Left lung (tissue), 10 donors: ENCODE measurements around the gene VPS25. TPM values are rescaled to one million over a fixed set of nuclear protein-coding genes. Genes with fewer than 3 reads are reported as not detected.

Experiments used
- ATAC-seq: fragments of 200-7000 bp; cut with Tn5 transposase; one replicate; pipeline ENCODE4 v1.9.1; 2020; ENCODE audit warnings: moderate library complexity
- DNase-seq, 4 donors: peaks; one replicate each; pipeline ENCODE4 v3.0.0-alpha.2; 2013 to 2020
- H3K27ac ChIP-seq, 2 donors: fragments of 200-600 bp; sonication (generic) in 1 of 2; one replicate each; pipeline versions ENCODE4 v1.5.0 to v1.8.0; 2020 to 2021
- H3K27me3 ChIP-seq, 2 donors: fragments of 200-600 bp; sonication (generic) in 1 of 2; one replicate each; pipeline versions ENCODE4 v1.5.0 to v1.8.0; 2020 to 2021
- H3K36me3 ChIP-seq, 2 donors: fragments of 200-600 bp; sonication (generic) in 1 of 2; one replicate each; pipeline versions ENCODE4 v1.5.0 to v1.8.0; 2020 to 2021
- H3K4me1 ChIP-seq, 2 donors: fragments of 200-600 bp; one replicate each; pipeline ENCODE4 v1.8.0; 2021
- H3K4me3 ChIP-seq, 2 donors: fragments of 200-600 bp; sonication (generic) in 1 of 2; one replicate each; pipeline versions ENCODE4 v1.5.0 to v1.8.0; 2020 to 2021; ENCODE audit warnings: mild to moderate bottlenecking in 1 of 2
- H3K9me3 ChIP-seq, 2 donors: fragments of 200-600 bp; sonication (generic) in 1 of 2; one replicate each; pipeline versions ENCODE4 v1.5.0 to v1.8.0; 2020 to 2021
- intact Hi-C, 2 donors: fragments of 100-400 bp; cut with DNase I; formaldehyde crosslinking; loops; one replicate each; pipeline versions ENCODE4 v1.11.2 to v1.14.2; 2022
- polyA plus RNA-seq, 6 donors: library from polyadenylated mRNA; unstranded; fragments of 120-200 nt; gene quantifications; one replicate each; pipeline ENCODE4 v1.2.1, GENCODE V29; 2013; ENCODE audit not compliant: insufficient read length in 6 of 6
- total RNA-seq, 2 donors: library from RNA; stranded (reverse); fragmentation: NEBNext Ultra II Directional; extraction: Animal tissue kit (Norgen Biotek cat#: 25700); gene quantifications; one replicate each; pipeline ENCODE4 v1.2.1, GENCODE V29; 2021
- TF ChIP-seq, protein P1 (sequence below), 2 donors: fragments of 200-600 bp; sonication (generic) in 1 of 2; IDR thresholded peaks; one replicate each; pipeline versions ENCODE4 v1.5.0 to v1.8.0; 2021; ENCODE audit warnings: antibody characterized with exemption in 2 of 2
- donor health status: DM: no; HTN: yes; CAD: no.
- donor health status: DM: no; HTN: no; CAD: no.

The VPS25 gene
- total and polyA plus RNA-seq, 8 donors, result 54.8 to 72.7 (median 67.9) TPM

DNA sequence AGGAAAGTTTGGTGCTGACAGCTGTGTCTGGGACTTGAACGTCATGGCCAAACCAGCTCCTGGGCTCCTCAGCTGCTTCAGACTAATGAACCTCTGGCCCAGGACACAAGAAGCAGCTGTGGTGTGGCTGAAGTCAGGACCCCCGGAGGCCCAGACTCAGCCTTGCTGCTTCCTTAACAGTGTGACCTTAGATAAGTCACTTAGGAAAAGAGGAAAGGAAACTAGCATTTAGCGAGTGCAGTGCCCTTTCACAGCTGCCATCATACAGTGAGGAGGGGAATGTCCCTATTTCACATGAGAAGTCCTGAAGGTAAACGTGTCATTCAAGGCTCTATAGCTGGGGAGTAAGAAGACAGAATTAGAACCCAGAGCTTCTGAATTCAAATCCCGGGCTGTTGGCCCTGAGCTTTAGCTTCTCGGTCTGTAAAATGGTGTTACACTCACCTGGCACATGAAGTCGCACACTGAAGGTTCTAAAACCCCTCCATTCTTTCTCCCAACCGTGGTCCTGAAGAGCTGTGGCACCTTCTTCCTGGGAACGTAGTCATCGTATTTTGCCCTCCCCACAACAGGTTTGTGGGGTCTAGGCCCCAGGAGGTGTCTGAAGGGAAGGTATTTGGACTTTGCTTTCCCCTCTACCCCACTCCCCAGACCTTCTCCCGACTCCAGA lies 13.1 kb upstream of the VPS25 start:
- H3K36me3 ChIP-seq, result no peaks in the 10 kb centered on the region
- intact Hi-C loops, result loop anchor here in 1 of 2 donors (5.0 kb wide), 1 partner anchor 38 kb away; no protein-coding TSS in a partner anchor
- DNase-seq, result no peak
- H3K9me3 ChIP-seq, result no peaks in the 10 kb centered on the region
- ATAC-seq, result no peak
- peaks cover 4 to 16% of the 10 kb centered on the region in 2 donors for H3K4me1 ChIP-seq
- H3K27me3 ChIP-seq, result peaks cover 20 to 57% of the 10 kb centered on the region in 2 donors
- peak overlapping the region in 1 of 2 donors; percentile 80 for H3K27ac ChIP-seq
- peak overlapping the region in 1 of 2 donors; percentile 49 for H3K4me3 ChIP-seq
- TF ChIP-seq, protein P1, sequence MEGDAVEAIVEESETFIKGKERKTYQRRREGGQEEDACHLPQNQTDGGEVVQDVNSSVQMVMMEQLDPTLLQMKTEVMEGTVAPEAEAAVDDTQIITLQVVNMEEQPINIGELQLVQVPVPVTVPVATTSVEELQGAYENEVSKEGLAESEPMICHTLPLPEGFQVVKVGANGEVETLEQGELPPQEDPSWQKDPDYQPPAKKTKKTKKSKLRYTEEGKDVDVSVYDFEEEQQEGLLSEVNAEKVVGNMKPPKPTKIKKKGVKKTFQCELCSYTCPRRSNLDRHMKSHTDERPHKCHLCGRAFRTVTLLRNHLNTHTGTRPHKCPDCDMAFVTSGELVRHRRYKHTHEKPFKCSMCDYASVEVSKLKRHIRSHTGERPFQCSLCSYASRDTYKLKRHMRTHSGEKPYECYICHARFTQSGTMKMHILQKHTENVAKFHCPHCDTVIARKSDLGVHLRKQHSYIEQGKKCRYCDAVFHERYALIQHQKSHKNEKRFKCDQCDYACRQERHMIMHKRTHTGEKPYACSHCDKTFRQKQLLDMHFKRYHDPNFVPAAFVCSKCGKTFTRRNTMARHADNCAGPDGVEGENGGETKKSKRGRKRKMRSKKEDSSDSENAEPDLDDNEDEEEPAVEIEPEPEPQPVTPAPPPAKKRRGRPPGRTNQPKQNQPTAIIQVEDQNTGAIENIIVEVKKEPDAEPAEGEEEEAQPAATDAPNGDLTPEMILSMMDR (IDR thresholded peaks at IDR 0.05), result no peak

DNA sequence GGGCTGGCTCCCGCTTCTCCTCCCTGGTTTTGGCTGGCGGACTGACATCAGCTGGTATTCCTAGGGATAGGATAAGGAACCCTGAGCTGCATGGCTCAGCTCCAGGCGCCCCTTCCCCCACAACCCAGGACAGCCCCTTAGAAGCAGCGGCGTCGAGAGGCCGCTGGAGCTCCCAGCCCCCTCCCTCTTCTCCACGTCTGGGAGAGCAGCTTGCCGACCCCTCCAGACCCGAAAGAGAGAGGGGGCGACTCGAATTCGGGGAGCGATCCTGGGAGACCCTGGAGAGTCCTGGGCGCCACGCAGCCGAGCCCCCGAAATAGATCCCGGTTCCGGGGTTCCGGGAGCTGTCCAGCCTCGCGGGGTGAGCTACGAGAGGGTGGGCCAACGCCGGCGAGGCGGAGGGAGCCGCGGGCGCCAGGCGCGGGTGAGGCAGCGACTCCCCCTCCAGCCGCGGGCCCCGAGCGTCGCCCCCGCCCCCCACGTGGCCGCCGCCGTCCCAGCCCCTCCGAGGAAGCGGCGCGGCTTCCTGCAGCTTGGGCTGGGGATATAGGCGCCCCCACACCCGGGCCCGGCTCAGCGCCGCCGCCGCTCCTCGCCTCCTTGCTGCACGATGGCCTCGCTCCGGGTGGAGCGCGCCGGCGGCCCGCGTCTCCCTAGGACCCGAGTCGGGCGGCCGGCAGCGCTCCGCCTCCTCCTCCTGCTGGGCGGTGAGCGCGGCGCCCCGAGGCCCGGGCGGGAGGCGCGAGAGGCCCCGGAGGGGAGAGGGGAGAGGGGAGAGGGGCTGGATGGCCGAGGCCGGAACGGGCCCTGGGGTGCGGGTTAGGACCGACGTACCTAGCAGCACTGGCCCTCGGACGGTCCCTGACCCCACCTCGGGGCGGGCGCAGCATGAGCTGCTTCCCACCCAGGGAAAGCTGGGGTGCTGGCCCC lies 12.3 kb upstream of the VPS25 start, which contains the start of gene RAMP2:
Gene RAMP2, plus strand, starts transcription at position 576 of the 930 bp plus-strand sequence. Its CDS starts 35 bp downstream, at position 611.
- DNase-seq (peak in 3 of 4 donors; percentile 56 to 83 (median 63)), ATAC-seq (peak; percentile 58)
- Histone ChIP-seq H3K27ac (peak within 1 kb of the TSS; percentile 78 to 80), H3K36me3 (no peaks in the 10 kb centered on the region), H3K27me3 (peaks cover 20 to 57% of the 10 kb centered on the region in 2 donors), H3K4me1 (peaks cover 4 to 16% of the 10 kb centered on the region in 2 donors), H3K9me3 (no peaks in the 10 kb centered on the region), H3K4me3 (peak within 1 kb of the TSS; percentile 40 to 49)
- intact Hi-C loops, result loop anchor here in 1 of 2 donors (5.0 kb wide), 1 partner anchor 39 kb away; no protein-coding TSS in a partner anchor
- TF ChIP-seq, protein P1 (IDR thresholded peaks at IDR 0.05), result no peak

DNA sequence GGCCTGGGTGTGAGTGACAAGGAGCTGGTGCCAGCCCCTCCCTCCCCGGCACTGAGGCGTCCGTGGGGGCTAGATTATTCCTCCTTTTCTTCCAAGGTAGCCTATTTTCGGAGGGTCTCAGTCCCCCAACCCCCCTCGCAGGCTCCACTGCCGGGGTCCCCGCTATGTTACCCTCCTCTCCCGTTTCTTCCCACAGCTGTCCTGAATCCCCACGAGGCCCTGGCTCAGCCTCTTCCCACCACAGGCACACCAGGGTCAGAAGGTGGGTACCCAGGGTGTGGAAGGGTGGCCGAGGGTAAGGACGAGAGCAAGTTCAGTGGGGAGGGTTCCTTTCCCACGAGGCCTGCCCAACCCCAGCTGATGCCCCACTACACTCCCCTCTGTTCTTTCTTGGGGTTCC lies 11.6 kb upstream of the VPS25 start:
- H3K27ac ChIP-seq, result peak overlapping the region; percentile 78 to 80
- intact Hi-C loops, result loop anchor here in 1 of 2 donors (5.0 kb wide), 1 partner anchor 39 kb away; no protein-coding TSS in a partner anchor

DNA sequence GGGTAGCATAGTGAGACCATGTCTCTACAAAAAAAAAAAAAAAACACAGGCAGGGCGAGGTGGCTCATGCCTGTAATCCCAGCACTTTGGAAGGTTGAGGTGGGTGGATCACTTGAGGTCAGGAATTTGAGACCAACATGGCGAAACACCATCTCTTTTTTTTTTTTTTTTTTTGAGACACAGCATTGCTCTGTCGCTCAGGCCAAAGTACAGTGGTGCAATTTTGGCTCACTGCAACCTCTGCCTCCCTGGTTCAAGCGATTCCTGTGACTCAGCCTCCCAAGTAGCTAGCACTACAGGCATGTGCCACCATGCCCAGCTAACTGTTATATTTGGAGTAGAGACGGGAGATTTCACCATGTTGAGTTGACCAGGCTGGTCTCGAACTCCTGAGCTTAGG lies 7.1 kb upstream of the VPS25 start:
- intact Hi-C loops, result no loop called here
- Histone ChIP-seq H3K4me3 (no peak overlapping the region), H3K27me3 (peaks cover 10 to 28% of the 10 kb centered on the region in 2 donors), H3K36me3 (no peaks in the 10 kb centered on the region), H3K9me3 (no peaks in the 10 kb centered on the region), H3K27ac (no peak overlapping the region), H3K4me1 (peaks cover 4 to 6% of the 10 kb centered on the region in 2 donors)
- ATAC-seq (no peak), DNase-seq (no peak)
- TF ChIP-seq, protein P1 (IDR thresholded peaks at IDR 0.05), result no peak

More for the DNA sequence above, 11.6 kb upstream of the VPS25 start:
- ATAC-seq (no peak), DNase-seq (no peak)
- H3K4me3 ChIP-seq, result peak overlapping the region; percentile 40 to 49
- TF ChIP-seq, protein P1 (IDR thresholded peaks at IDR 0.05), result no peak
- no peaks in the 10 kb centered on the region for H3K9me3 ChIP-seq
- peaks cover 20 to 57% of the 10 kb centered on the region in 2 donors for H3K27me3 ChIP-seq
- H3K4me1 ChIP-seq, result peaks cover 4 to 16% of the 10 kb centered on the region in 2 donors
- H3K36me3 ChIP-seq, result no peaks in the 10 kb centered on the region
